ENCODE measurements around the gene EXT2.

EXT2 gene

DNA sequence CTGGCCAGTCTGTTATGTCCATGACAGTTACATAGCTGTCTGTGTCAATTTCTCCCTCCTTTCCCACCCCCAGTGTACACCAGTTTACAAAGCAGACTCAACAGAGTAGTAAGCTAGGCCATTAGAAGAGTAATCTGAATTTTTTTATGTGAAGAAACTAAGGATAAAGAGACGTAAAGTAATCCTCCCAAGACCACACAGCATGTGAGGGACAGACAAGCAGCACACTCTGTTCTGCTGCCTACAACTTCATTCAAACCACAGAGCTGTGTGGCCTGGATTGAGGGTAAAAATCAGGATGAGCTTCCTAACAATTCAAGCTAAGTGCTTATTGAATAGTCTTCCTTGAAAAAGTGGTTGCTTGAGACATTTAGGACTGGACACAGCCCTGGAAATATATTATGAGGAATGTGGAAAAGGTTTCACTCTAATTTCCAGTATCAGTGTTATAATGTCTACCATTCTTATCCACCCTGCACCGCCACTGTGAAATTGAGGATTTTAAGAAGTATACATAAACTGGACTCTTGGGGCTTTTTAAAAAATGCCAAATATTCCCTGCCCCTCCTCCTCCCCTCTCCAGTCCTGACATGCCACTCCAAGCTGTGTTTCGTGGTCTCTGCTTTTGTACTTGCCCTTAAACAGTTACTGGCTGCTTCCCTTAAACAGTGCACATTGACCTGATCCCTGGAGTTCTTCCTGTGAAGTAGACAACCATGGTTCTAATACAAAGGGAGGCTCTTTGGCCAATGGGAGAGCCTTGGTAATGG, 40.9 kb downstream of the EXT2 start:
- DNase-seq = no peak

- no peak for DNase-seq
These were observed 41.6 kb downstream of the EXT2 start for GRCh38 chr11:44137057-44137456.

DNA sequence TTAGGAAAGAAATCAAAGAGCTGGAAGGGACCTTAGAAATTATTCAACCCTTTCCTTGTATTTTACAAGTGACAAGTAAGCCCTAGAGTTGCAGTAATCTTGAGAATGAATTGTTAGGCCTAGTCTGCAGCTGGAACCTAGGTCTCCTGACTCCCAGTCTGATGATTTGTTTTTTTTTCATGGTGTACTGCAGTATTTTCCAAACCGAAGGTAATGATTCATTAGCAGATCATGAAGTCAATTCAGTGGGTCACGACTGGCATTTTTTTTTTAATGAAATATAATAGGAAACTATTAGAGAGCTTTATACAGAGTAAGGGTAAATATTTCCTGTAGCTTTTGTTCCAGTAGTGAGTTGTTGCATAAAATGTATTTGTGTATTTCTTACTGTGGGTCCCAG, 42.8 kb downstream of the EXT2 start:
- DNase-seq = no peak

GRCh38 chr11:44138980-44139379, 43.5 kb downstream of the EXT2 start:
- no peak for DNase-seq

DNA sequence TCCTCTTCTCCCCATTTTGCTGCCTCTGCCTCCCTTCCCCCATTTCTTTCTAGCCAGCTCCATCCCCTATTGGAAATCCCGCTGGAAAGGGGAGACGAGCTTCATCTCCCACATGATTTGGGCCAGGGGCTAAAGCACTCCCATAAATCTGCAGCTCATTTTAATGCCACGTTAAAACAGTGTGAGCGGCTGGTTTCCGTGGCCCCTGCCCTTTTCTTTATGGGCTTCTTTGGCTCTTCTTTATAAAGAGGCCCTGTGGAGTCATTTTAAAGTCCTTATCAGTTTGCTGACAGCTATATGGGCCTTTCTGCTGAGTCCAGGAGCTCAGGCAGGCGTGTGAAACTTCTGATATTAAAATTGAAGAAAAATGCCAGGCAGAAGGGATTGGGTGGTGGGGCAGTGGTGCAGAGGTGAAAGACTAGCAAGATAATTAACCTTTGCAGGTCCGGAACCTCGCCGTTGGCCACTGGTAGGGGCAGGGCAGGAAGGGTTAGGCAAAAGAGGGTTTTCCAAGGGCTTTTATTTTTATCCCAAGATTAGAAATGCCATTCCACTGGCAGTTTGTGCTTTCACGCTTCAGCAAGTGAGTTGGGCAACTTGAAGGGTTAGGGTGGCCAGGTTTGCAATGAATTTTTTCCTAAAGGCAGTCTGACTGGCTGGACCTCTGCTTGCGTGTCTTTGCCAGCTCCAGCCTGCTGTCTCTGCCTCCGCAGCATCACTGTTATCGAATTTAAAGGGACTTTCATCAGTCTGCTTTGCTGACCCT, 44.3 kb downstream of the EXT2 start:
- no peak for DNase-seq

GRCh38 chr11:44140372-44140771, 44.9 kb downstream of the EXT2 start:
- DNase-seq = no peak

DNA sequence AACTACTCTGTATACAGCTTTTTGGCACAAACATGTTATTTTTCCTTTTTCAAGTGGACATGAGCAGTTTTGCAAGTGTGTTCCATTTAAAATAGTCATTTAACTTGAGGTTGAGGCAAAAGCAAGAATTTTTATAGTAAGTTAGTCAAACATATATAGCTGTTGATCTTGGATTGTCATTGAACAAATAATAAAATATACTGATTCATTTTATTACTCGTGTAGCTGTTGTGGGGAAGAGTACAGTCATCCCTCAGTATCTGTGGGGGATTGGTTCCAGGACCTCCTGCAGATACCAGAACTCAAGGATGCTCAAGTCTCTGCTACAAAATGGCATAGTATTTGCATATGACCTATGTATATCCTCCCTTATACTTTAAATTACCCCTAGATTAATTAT, 45.3 kb downstream of the EXT2 start:
- DNase-seq = no peak

DNA sequence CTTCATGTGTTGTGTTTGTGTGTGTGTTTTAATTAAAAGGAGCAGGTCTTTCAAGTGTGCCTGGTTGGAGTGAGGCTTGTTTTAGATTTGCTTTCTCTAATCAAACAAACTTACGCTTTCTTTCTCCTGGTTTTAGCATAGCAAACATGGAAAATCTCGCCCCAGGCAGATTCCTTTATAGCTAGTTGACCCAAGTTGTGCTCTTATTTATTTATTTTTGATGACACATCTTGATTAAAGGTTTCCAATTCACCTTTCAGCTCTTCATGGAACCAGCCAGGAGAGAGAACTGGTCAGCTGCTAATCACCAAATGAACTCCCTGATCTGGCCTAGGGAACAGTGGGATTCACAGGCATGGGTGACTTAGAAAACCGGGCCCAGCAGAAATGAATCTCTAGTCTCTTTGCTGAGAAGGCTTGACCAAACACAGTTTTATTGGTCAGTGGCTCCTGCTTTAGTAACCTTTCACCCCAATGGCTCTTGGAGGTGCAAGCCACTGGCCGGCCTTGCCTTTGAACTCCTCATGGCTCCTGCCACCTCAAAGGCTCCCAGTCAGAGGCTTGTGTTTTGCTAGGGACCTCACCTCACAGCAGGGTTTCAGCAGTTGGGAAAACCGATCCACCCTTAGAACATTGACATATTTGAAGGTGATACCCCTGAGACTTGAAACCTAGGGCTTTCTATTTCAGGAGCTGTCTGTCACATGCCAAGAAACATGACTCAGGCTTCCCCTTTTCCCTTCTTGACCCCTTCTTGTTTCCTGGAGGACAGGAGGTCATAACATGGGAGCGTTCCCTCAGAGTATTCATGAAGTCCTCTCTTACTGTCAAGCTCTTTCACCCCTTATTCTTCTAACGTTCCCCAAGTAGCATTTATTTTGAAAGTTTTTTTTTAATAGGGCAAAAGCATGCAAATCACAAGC, 48.8 kb downstream of the EXT2 start:
- DNase-seq = no peak

GRCh38 chr11:44145011-44145775, 49.7 kb downstream of the EXT2 start:
- no peak for DNase-seq

DNA sequence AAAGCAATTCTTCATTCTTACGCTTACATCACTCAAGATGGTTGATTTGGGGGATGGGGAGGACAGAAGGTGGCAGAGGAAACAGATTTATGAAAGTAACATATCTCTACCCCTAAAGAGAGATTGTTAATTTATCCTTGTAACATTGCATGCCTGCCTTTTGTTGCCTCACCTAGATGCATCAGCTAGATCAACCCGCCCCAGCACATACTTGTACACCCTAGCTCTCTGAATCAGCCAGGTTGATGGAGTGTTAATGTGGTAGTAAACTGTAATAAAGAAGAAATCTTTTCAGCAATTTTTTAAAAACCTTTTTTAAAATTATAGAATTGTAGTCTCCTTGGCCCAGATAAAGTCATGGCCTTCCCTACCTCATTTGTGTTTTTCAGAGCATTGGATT, 51.5 kb downstream of the EXT2 start:
- no peak for DNase-seq

DNA sequence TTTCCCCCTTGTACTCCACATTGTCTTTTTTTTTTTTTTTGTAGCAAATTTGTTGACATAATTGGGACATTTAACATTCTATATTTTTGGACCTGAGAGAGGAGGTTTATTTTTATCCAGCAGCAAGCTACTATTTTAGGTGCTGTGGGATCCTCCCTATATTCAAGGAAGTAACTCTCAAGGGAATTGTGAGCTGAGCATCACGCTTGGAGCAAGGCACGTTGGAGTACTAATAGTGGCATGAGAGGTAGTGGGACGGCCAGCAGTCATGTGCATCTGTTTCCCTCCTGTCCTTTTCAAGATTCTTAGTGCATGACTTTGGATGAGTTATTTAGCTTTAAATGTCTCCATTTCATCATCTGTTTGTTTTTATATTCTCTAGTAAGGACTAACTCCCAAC, 52.3 kb downstream of the EXT2 start:
- DNase-seq = no peak

DNA sequence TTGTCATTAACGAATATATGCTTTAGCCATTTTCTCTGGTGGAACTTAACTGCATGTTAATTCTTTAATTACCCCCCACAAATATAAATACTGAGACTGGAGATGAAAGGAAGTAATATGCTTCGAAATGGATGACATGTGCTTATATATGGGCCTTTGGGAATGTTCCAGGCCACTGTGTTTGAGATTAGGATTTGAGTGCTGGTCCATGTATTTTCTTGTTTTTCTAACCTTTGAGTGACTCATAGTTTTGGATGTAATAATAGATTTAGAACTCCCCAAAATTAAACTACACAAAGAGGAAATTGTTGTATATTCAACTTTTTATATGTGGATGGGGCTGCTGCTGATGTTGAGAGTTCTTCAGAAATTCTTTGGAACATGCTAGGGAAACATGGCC, 54.2 kb downstream of the EXT2 start:
- DNase-seq = no peak

DNA sequence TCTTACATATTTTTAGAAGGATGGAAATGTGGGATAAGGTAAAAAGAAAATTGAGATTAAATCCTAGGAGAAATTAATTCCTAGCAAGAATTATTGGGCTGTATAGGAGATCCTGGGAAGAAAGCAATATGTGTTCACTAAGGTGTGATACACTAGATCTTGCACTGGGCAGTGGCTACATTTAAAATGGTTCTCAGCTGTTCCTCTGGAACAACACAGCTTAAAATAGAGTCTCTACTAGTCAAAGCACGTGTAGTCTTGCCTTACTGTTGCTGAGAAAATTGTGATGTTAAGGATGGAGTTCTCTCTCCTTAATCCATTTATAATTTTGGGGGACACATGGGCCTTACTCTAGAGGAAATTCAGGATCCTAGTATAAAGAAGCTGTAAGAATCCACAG, 54.9 kb downstream of the EXT2 start:
- no peak for DNase-seq

DNA sequence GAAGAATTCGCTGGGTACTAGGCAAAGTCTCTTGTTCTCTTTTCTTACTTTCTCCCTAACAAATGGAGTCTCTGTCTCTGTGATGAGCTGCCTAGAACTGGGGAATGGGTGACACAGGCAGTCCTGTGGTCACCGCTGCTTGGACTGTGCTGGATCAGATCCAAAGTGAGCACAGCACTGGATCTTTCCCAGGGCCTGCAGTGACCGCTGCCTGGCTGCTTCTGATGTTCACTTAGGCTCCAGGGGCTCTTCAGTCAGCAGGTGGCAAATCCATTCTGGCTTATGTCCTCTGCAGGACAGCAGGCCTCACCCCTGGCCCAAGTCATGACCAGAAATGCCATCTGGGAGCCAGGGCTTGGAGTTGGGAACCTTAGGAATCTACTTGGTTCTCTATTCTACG, 61.5 kb downstream of the EXT2 start:
- no peak for DNase-seq

DNA sequence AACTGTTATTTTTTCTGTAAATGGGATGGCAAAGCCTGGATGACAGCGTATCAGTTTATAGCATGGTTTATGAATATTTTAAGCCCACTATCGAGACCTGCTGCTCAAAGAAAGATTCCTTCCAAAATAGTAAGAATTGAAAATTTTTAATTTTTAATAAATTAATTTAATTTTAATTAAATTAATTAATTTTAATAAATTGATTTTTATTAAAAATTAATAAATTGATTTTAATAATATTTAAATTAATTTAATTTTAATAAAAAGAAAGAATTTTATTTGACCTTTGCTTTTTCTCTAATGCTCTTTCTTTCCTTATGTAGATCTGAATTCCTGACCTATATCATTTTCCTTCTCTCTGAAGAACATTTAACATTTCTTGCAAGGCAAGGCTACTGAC, 62.9 kb downstream of the EXT2 start:
- DNase-seq = no peak

- no peak for DNase-seq
These were observed 64.6 kb downstream of the EXT2 start for GRCh38 chr11:44159848-44160721.

- no peak for DNase-seq
These were observed 66.5 kb downstream of the EXT2 start for GRCh38 chr11:44162004-44162403.

GRCh38 chr11:44162662-44163061, 67.2 kb downstream of the EXT2 start:
- DNase-seq = no peak

GRCh38 chr11:44165432-44165831, 70.0 kb downstream of the EXT2 start:
- DNase-seq = no peak

DNA sequence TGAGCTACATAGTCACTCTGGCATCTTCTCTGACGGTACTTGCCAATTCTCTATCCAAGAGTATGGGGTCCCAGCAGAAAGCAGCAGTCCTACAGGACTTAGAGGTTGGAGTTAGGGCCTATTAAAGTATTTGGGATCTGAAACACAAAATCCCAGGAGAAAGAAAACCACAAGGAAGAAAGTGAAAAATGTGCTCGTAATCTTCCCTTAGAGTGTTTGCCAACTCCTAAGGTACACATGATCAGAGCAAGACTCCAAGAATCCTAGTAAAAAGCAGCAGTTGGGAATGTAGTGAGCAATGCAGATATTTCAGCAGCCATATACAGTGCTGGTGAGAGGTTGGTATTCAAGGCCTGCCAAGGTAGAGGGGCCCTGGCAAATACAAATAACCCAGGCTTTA, 71.6 kb downstream of the EXT2 start:
- DNase-seq = no peak

DNA sequence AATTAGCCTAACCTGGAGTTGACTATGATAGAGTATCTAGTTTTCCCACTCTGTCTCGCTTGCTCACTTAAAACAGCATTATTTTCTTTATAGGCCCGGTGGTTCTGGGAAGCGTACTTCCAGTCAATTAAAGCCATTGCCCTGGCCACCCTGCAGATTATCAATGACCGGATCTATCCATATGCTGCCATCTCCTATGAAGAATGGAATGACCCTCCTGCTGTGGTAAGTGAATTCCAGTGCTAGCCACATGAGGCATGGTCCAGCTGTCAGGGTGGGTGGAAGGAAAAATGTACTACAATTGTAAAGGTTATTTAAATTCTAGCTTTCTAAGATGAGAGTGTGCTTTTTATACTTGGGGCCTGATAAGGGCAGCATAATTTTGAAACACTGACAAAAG, 76.0 kb downstream of the EXT2 start:
- no peak for DNase-seq

- no peak for DNase-seq
These were observed 77.5 kb downstream of the EXT2 start for GRCh38 chr11:44172966-44173365.

Data from activated CD4-positive, CD25-positive, alpha-beta regulatory T cell (primary cell).